Adipocyte (in vitro differentiated cells): ENCODE results near the gene CXCL6.

Experiments used
- DNase-seq: peaks from one replicate; pipeline ENCODE4 v3.0.0-alpha.2; 2015; ENCODE audit warnings: low read depth
- H3K27me3 ChIP-seq: replicated peaks from 2 replicates; pipeline ENCODE4 v1.7.0; 2013; ENCODE audit warnings: mild to moderate bottlenecking, low read length, moderate library complexity; ENCODE audit not compliant: control insufficient read depth, insufficient read depth
- H3K36me3 ChIP-seq: 2 replicates; pipeline ENCODE4 v1.7.0; 2013; ENCODE audit warnings: low read length, mild to moderate bottlenecking, moderate library complexity; ENCODE audit not compliant: control insufficient read depth, insufficient read depth, severe bottlenecking
- H3K4me1 ChIP-seq: 2 replicates; pipeline ENCODE4 v1.7.0; 2013; ENCODE audit warnings: mild to moderate bottlenecking, low read length, moderate library complexity; ENCODE audit not compliant: control insufficient read depth, insufficient read depth
- H3K4me3 ChIP-seq: 2 replicates; pipeline ENCODE4 v1.7.0; 2013; ENCODE audit warnings: mild to moderate bottlenecking, low read length, moderate library complexity
- H3K9ac ChIP-seq: 2 replicates; pipeline ENCODE4 v1.7.0; 2013; ENCODE audit warnings: mild to moderate bottlenecking, low read length, moderate library complexity
- H3K9me3 ChIP-seq: 2 replicates; pipeline ENCODE4 v1.7.0; 2013; ENCODE audit warnings: mild to moderate bottlenecking, low read length, moderate library complexity; ENCODE audit not compliant: control insufficient read depth

The CXCL6 gene

DNA sequence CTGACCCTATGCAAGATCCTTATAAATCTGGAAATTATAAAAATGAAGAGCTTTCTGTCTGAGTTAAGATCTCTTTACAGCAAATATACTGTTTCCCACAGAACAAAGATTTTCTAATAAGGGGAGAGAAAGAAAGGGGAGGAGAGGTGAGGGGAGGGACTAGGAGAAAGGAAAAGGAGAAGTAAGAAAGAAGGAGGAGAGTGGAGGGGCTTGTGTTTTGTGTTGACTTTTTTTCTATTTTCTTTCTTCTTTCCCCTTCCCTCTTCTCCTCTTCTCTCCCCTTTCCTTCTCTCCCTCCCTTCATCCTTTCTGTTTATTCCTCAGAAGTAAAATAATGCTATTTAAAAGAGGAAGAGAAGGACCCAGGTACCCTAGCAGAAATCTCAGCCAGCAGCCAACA, 6.2 kb downstream of the CXCL6 start:
- Histone ChIP-seq H3K4me3 (no peak overlapping the region), H3K9me3 (no peaks in the 10 kb centered on the region), H3K36me3 (no peaks in the 10 kb centered on the region), H3K27me3 (no peaks in the 10 kb centered on the region), H3K4me1 (peaks cover 17% of the 10 kb centered on the region), H3K9ac (no peak overlapping the region)
- no peak for DNase-seq

- Histone ChIP-seq H3K27me3 (no peaks in the 10 kb centered on the region), H3K9me3 (no peaks in the 10 kb centered on the region), H3K36me3 (no peaks in the 10 kb centered on the region), H3K4me3 (no peak overlapping the region), H3K9ac (no peak overlapping the region), H3K4me1 (peaks cover 17% of the 10 kb centered on the region)
- no peak for DNase-seq
Measured at GRCh38 chr4:73843369-73843768, 6.9 kb downstream of the CXCL6 start.

- H3K4me1 ChIP-seq = peaks cover 17% of the 10 kb centered on the region
- H3K9ac ChIP-seq = no peak overlapping the region
- no peaks in the 10 kb centered on the region for H3K36me3 ChIP-seq
- peak; percentile 55 for DNase-seq
- no peak overlapping the region for H3K4me3 ChIP-seq
- no peaks in the 10 kb centered on the region for H3K27me3 ChIP-seq
- no peaks in the 10 kb centered on the region for H3K9me3 ChIP-seq
Measured at GRCh38 chr4:73844345-73844744, 7.9 kb downstream of the CXCL6 start.

GRCh38 chr4:73844806-73845205, 8.3 kb downstream of the CXCL6 start:
- Histone ChIP-seq H3K36me3 (no peaks in the 10 kb centered on the region), H3K27me3 (no peaks in the 10 kb centered on the region), H3K9me3 (no peaks in the 10 kb centered on the region), H3K4me3 (no peak overlapping the region), H3K9ac (no peak overlapping the region), H3K4me1 (peaks cover 17% of the 10 kb centered on the region)
- no peak for DNase-seq

- DNase-seq = no peak
- Histone ChIP-seq H3K4me3 (no peak overlapping the region), H3K27me3 (no peaks in the 10 kb centered on the region)
Measured at GRCh38 chr4:73847526-73848182, 11.2 kb downstream of the CXCL6 start.

GRCh38 chr4:73848183-73848777, 11.8 kb downstream of the CXCL6 start:
- Histone ChIP-seq H3K4me3 (no peak overlapping the region), H3K9me3 (no peaks in the 10 kb centered on the region), H3K4me1 (peaks cover 20% of the 10 kb centered on the region), H3K9ac (no peak overlapping the region), H3K36me3 (no peaks in the 10 kb centered on the region), H3K27me3 (no peaks in the 10 kb centered on the region)
- no peak for DNase-seq

More at GRCh38 chr4:73847526-73848182, 11.2 kb downstream of the CXCL6 start:
- Histone ChIP-seq H3K36me3 (no peaks in the 10 kb centered on the region), H3K9me3 (no peaks in the 10 kb centered on the region), H3K9ac (no peak overlapping the region), H3K4me1 (peaks cover 17% of the 10 kb centered on the region)

DNA sequence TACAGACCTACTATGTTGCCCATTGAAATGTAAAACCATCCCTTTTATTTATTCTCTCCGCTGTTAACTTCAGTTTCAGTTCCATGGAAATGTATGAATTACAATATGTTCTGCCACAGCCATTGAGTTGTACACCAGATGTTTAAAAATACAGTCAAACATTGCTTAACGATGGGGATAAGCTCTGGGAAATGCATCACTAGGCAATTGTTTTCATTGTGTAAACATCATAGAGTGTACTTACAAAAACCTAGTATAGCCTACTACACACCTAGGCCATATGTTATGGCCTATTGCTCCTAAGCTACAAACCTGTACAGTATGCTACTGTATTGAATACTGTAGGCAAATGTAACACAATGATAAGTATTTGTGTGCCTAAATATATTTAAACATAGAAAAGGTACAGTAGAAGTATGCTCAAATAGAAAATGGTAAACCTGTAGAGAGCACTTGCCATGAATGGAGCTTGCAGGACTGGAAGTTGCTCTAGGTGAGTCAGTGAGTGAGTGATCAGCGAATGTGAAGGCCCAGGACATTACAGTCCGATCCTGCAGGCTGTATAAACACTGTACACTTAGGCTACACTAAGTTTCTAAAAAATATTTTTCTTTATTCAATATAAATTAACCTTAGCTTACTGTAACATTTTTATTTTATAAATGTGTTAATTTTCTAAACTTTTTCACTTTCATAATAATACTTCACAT, 13.9 kb downstream of the CXCL6 start:
- Histone ChIP-seq H3K4me3 (no peak overlapping the region), H3K9me3 (no peaks in the 10 kb centered on the region), H3K4me1 (peaks cover 7% of the 10 kb centered on the region), H3K9ac (no peak overlapping the region), H3K27me3 (no peaks in the 10 kb centered on the region), H3K36me3 (no peaks in the 10 kb centered on the region)
- no peak for DNase-seq

- Histone ChIP-seq H3K27me3 (no peaks in the 10 kb centered on the region), H3K4me1 (peaks cover 13% of the 10 kb centered on the region), H3K4me3 (no peak overlapping the region), H3K36me3 (no peaks in the 10 kb centered on the region), H3K9ac (no peak overlapping the region), H3K9me3 (no peaks in the 10 kb centered on the region)
- DNase-seq = no peak
Measured at GRCh38 chr4:73851293-73851692, 14.8 kb downstream of the CXCL6 start.

DNA sequence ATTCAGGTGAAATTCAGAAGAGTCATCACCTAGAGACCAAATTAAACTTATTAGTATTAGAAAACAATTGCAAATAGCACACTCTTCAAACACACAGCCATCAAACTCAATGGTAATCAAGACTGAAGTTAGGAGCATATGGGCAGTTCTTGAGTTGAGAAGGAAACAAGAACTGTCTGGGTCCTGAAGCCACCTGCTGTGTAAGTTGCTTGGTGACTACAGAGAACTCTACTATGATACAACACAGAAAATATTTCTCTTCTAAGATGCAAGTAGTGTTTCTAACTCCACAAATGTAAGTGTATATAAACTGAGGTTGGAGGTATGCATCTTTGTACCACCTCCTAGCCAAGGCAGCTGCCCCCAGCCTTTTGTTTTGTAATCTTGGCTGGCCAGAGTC, 16.3 kb downstream of the CXCL6 start:
- Histone ChIP-seq H3K36me3 (no peaks in the 10 kb centered on the region), H3K9me3 (peaks cover 10% of the 10 kb centered on the region), H3K4me3 (no peak overlapping the region), H3K27me3 (no peaks in the 10 kb centered on the region), H3K4me1 (peaks cover 18% of the 10 kb centered on the region), H3K9ac (no peak overlapping the region)
- DNase-seq = no peak

DNA sequence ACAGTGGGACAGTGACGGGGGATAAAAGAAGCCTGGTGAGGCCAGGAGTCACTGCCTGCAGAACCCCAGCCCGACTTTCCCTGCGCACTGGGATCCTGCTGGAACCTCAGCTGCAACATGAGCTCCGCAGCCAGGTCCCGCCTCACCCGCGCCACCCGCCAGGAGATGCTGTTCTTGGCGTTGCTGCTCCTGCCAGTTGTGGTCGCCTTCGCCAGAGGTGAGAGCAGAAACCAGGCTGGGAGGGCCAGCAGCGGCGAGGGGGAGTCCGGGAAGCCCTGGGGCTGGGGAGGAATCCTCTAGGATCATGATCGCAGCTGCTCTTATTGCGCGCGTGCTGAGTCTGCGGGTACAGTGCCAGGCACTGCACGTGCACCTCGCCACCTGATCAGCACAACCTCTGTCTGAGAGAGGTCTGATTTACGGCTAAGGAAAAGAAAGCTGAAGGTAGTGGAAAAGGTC, 16.8 kb downstream of the CXCL6 start, which contains the start of gene PF4V1:
Gene PF4V1 (plus strand): TSS at position 51 of the 459 bp plus-strand sequence. CDS start 67 bp downstream, at position 118.
- peaks cover 15% of the 10 kb centered on the region for H3K9me3 ChIP-seq
- no peaks in the 10 kb centered on the region for H3K27me3 ChIP-seq
- H3K9ac ChIP-seq = no peak within 1 kb of the TSS
- no peak for DNase-seq
- no peaks in the 10 kb centered on the region for H3K36me3 ChIP-seq
- peak within 1 kb of the TSS; percentile 72 for H3K4me3 ChIP-seq
- H3K4me1 ChIP-seq = peaks cover 18% of the 10 kb centered on the region

GRCh38 chr4:73853718-73854473, 17.4 kb downstream of the CXCL6 start:
- Histone ChIP-seq H3K4me3 (peak overlapping the region; percentile 72), H3K36me3 (no peaks in the 10 kb centered on the region), H3K9ac (no peak overlapping the region), H3K4me1 (peaks cover 18% of the 10 kb centered on the region), H3K27me3 (no peaks in the 10 kb centered on the region), H3K9me3 (peaks cover 21% of the 10 kb centered on the region)
- no peak for DNase-seq
